Stimulated activated CD4-positive, alpha-beta T cell treated with anti-CD3 and anti-CD28 coated beads, Interleukin-4, amount 100 ng/mL, for 1 hour (primary cell): ENCODE measurements around the gene IL36RN.

ENCODE experiments used
- DNase-seq: peaks from one replicate; pipeline ENCODE4 v3.0.0-alpha.2; 2020

The IL36RN gene

GRCh38 chr2:113050921-113051895, 7.8 kb upstream of the IL36RN start:
- DNase-seq: no peak

GRCh38 chr2:113052396-113052917, 6.5 kb upstream of the IL36RN start, which contains the start of gene IL36B:
Gene IL36B, minus strand, starts transcription at chr2:113052867.
- DNase-seq: no peak

GRCh38 chr2:113053666-113054065, 5.3 kb upstream of the IL36RN start:
- no peak for DNase-seq

- DNase-seq: no peak
These were observed 4.9 kb upstream of the IL36RN start for GRCh38 chr2:113054066-113054465.

- DNase-seq: no peak
These were observed 2.5 kb upstream of the IL36RN start for GRCh38 chr2:113056521-113056920.

GRCh38 chr2:113057117-113057516, 1.9 kb upstream of the IL36RN start:
- no peak for DNase-seq

GRCh38 chr2:113058411-113058994, 495 bp upstream of the IL36RN start:
- no peak for DNase-seq

- DNase-seq: no peak
These were observed 1.4 kb downstream of the IL36RN start for GRCh38 chr2:113060396-113060795.

- DNase-seq: no peak
These were observed 1.8 kb downstream of the IL36RN start for GRCh38 chr2:113060796-113061195.

- no peak for DNase-seq
These were observed 2.2 kb downstream of the IL36RN start for GRCh38 chr2:113061241-113061640.

GRCh38 chr2:113061896-113062770, 3.1 kb downstream of the IL36RN start:
- DNase-seq: no peak

- DNase-seq: no peak
These were observed 5.3 kb downstream of the IL36RN start for GRCh38 chr2:113064281-113064680.

GRCh38 chr2:113064898-113065297, 5.9 kb downstream of the IL36RN start:
- no peak for DNase-seq

GRCh38 chr2:113067681-113068080, 8.7 kb downstream of the IL36RN start, which contains the start of gene IL1F10:
Gene IL1F10, plus strand, starts transcription at chr2:113067970. Its CDS starts 4,769 bp downstream, at chr2:113072739.
- DNase-seq: no peak

- DNase-seq: no peak
These were observed 9.3 kb downstream of the IL36RN start for GRCh38 chr2:113068249-113068648.

- no peak for DNase-seq
These were observed 9.9 kb downstream of the IL36RN start for GRCh38 chr2:113068706-113069485.

GRCh38 chr2:113069676-113070605, 10.9 kb downstream of the IL36RN start:
- no peak for DNase-seq

- no peak for DNase-seq
These were observed 11.6 kb downstream of the IL36RN start for GRCh38 chr2:113070606-113070975.

- DNase-seq: no peak
These were observed 13.6 kb downstream of the IL36RN start for GRCh38 chr2:113072584-113072983.

- no peak for DNase-seq
These were observed 14.4 kb downstream of the IL36RN start for GRCh38 chr2:113073325-113073834.

- DNase-seq: no peak
These were observed 16.0 kb downstream of the IL36RN start for GRCh38 chr2:113075030-113075429.
